ENCODE data around the gene ALKBH4.

GRCh38 chr7:102446387-102447156 is 18.1 kb downstream of the ALKBH4 start:
- no peak for TF ChIP-seq ZBTB33 (IDR thresholded peaks at IDR 0.05)
- no peak for TF ChIP-seq CREM (IDR thresholded peaks at IDR 0.05; ENCODE audit: low read depth)
- no peak for TF ChIP-seq POLR2AphosphoS5 (IDR thresholded peaks at IDR 0.05; ENCODE audit: low read length)
- TF ChIP-seq MEF2A (IDR thresholded peaks at IDR 0.05; ENCODE audit: insufficient read depth, low read depth, low read length), result no peak
- no peak for TF ChIP-seq FOS (IDR thresholded peaks at IDR 0.05; ENCODE audit: borderline replicate concordance, extremely low read depth, insufficient read length)
- no peak for TF ChIP-seq CTCF (IDR thresholded peaks at IDR 0.05 in 2 of 3, conservative IDR thresholded peaks at IDR 0.05 in 1 of 3; ENCODE audit: control insufficient read depth in 2 of 3, extremely low read depth in 1 of 3, insufficient read depth in 1 of 3, low read depth in 3 of 3, low read length in 3 of 3)
- no peak for TF ChIP-seq CHD4 (IDR thresholded peaks at IDR 0.05)
- no peak for TF ChIP-seq EP300 (IDR thresholded peaks at IDR 0.05; ENCODE audit: borderline replicate concordance in 1 of 2, control insufficient read depth in 1 of 2, low read depth in 2 of 2, low read length in 2 of 2)
- TF ChIP-seq TCF7 (IDR thresholded peaks at IDR 0.05; ENCODE audit: borderline replicate concordance), result no peak
- TF ChIP-seq JUNB (IDR thresholded peaks at IDR 0.05), result no peak
- TF ChIP-seq BHLHE40 (IDR thresholded peaks at IDR 0.05; ENCODE audit: borderline replicate concordance in 1 of 2, low read depth in 2 of 2, low read length in 1 of 2), result no peak
- no peak for TF ChIP-seq YY1 (IDR thresholded peaks at IDR 0.05; ENCODE audit: low read depth, low read length)
- TF ChIP-seq MAX (IDR thresholded peaks at IDR 0.05; ENCODE audit: low read depth, low read length), result no peak

Measured in GM12878 (cell line).